Neural cell (in vitro differentiated cells): Measurements from ENCODE around the gene TF.

Experiments
- CTCF ChIP-seq: fragments of 450-650 bp; IDR thresholded peaks from 2 replicates; pipeline ENCODE4 v1.5.1; 2014; ENCODE audit warnings: antibody characterized with exemption, mild to moderate bottlenecking, moderate library complexity; ENCODE audit not compliant: poor library complexity, severe bottlenecking
- EP300 ChIP-seq: fragments of 450-650 bp; conservative IDR thresholded peaks from 2 replicates; pipeline ENCODE4 v1.6.1; 2014; ENCODE audit warnings: antibody characterized with exemption, mild to moderate bottlenecking, moderate library complexity; ENCODE audit not compliant: poor library complexity, severe bottlenecking
- EZH2 ChIP-seq: fragments of 200-600, 300-800 bp; shearing (Covaris generic), sonication (generic); IDR thresholded peaks from 2 replicates; pipeline ENCODE4 v1.6.1; 2014; ENCODE audit warnings: antibody characterized with exemption, low read length, borderline replicate concordance, mild to moderate bottlenecking; ENCODE audit not compliant: insufficient read depth, poor library complexity, severe bottlenecking
- POLR2AphosphoS5 ChIP-seq: IDR thresholded peaks from 2 replicates; pipeline ENCODE4 v1.6.1; 2012
- SMC3 ChIP-seq: fragments of 450-650 bp; conservative IDR thresholded peaks from 2 replicates; pipeline ENCODE4 v1.6.1; 2014; ENCODE audit warnings: antibody characterized with exemption, mild to moderate bottlenecking, moderate library complexity; ENCODE audit not compliant: poor library complexity
- TAF1 ChIP-seq: IDR thresholded peaks from 2 replicates; pipeline ENCODE4 v1.6.1; 2012; ENCODE audit warnings: low read depth

GRCh38 chr3:133745108-133745507, 1.1 kb upstream of the TF start:
- no peak for TF ChIP-seq EZH2
- TF ChIP-seq POLR2AphosphoS5 = no peak
- TF ChIP-seq TAF1 = no peak
- TF ChIP-seq CTCF = no peak
- no peak for TF ChIP-seq EP300
- TF ChIP-seq SMC3 = no peak
